ENCODE data around the gene ALX4.

GRCh38 chr11:44338026-44338425, 28.1 kb upstream of the ALX4 start:
- TF ChIP-seq CTCF (conservative IDR thresholded peaks at IDR 0.05 in 1 of 2, IDR thresholded peaks at IDR 0.05 in 1 of 2; ENCODE audit: low read depth in 1 of 2, low read length in 2 of 2) (no peak), EZH2 (IDR thresholded peaks at IDR 0.05; ENCODE audit: low read length, missing control alignments) (no peak)
